OCI-LY7 (cell line): Measurements from ENCODE around the gene PXDC1. TPM values are rescaled to one million over a fixed set of nuclear protein-coding genes. Genes with fewer than 3 reads are reported as not detected.

Experiments used
- BruUV-seq: library from RNA; stranded (reverse); fragments of 400-500 nt; replicated peaks from 2 replicates; lab custom pipeline; 2021; lab: Mats Ljungman, UMichigan
- CTCF ChIA-PET: fragments of 300-600 bp; sonication (Branson Sonifier 250); formaldehyde crosslinking; loops from one replicate; lab custom pipeline; 2022; ENCODE audit warnings: antibody characterized with exemption; ENCODE audit not compliant: unreplicated experiment; lab: Charles Lee
- POLR2A ChIA-PET: fragments of 300-600 bp; sonication (Branson Sonifier 250); formaldehyde crosslinking; loops from one replicate; lab custom pipeline; 2022; ENCODE audit warnings: antibody characterized with exemption; lab: Charles Lee
- DNase-seq: peaks from one replicate; pipeline ENCODE4 v3.0.0-alpha.2; 2015; ENCODE audit warnings: low spot score
- H2AFZ ChIP-seq: fragments of 200-600 bp; sonication (generic), shearing (Covaris generic); 2 replicates; pipeline ENCODE4 v1.6.1; 2014; ENCODE audit warnings: mild to moderate bottlenecking, antibody characterized with exemption, low read length, moderate library complexity
- H3K27ac ChIP-seq: fragments of 200-600 bp; sonication (generic); 2 replicates; pipeline ENCODE4 v1.5.1; 2014; ENCODE audit warnings: mixed run types, low read depth, mild to moderate bottlenecking, moderate library complexity, low read length, inconsistent platforms; ENCODE audit not compliant: poor library complexity, severe bottlenecking
- H3K36me3 ChIP-seq: fragments of 200-600 bp; sonication (generic); 2 replicates; pipeline ENCODE4 v1.6.1; 2014; ENCODE audit warnings: mild to moderate bottlenecking, antibody characterized with exemption, low read length, moderate library complexity, mixed read lengths; ENCODE audit not compliant: insufficient read depth
- H3K4me1 ChIP-seq: fragments of 200-600 bp; sonication (generic); 2 replicates; pipeline ENCODE4 v1.5.1; 2014; ENCODE audit warnings: mild to moderate bottlenecking, low read length; ENCODE audit not compliant: insufficient read depth, poor library complexity, severe bottlenecking
- H3K4me2 ChIP-seq: fragments of 200-600 bp; sonication (generic); 2 replicates; pipeline ENCODE4 v1.6.1; 2014; ENCODE audit warnings: mild to moderate bottlenecking, low read length
- H3K4me3 ChIP-seq: fragments of 200-600 bp; sonication (generic); 2 replicates; pipeline ENCODE4 v1.5.1; 2014; ENCODE audit warnings: mild to moderate bottlenecking, low read depth, low read length; ENCODE audit not compliant: poor library complexity, severe bottlenecking
- H3K79me2 ChIP-seq: fragments of 200-600 bp; sonication (generic); 2 replicates; pipeline ENCODE4 v1.6.1; 2016; ENCODE audit warnings: low read depth, mild to moderate bottlenecking, low read length, moderate library complexity, mixed read lengths; ENCODE audit not compliant: insufficient read depth
- H3K9me2 ChIP-seq: fragments of 200-600 bp; sonication (generic); 2 replicates; pipeline ENCODE4 v1.6.1; 2016; ENCODE audit warnings: mild to moderate bottlenecking, low read length, mixed read lengths; ENCODE audit not compliant: insufficient read depth
- H3K9me3 ChIP-seq: fragments of 200-600 bp; sonication (generic); 2 replicates; pipeline ENCODE4 v1.6.1; 2014; ENCODE audit warnings: mild to moderate bottlenecking, mixed run types, low read length, mixed read lengths
- H4K20me1 ChIP-seq: fragments of 200-600 bp; sonication (generic); 2 replicates; pipeline ENCODE4 v1.6.1; 2014; ENCODE audit warnings: mild to moderate bottlenecking, antibody characterized with exemption, low read length, moderate library complexity, mixed read lengths; ENCODE audit not compliant: insufficient read depth
- EZH2phosphoT487 ChIP-seq: fragments of 200-600 bp; sonication (generic); IDR thresholded peaks from 2 replicates; pipeline ENCODE4 v1.6.1; 2018; ENCODE audit warnings: low read depth, borderline replicate concordance, mild to moderate bottlenecking, mixed run types, antibody characterized with exemption, low read length, moderate library complexity, mixed read lengths
- intact Hi-C: fragments of 100-400 bp; cut with micrococcal nuclease; formaldehyde crosslinking; loops from one replicate; pipeline ENCODE4 v1.10.0; 2022; ENCODE audit not compliant: unreplicated experiment
- total RNA-seq, 2 experiments: library from RNA; depleted of rRNA in 1 of 2; stranded (reverse); fragments of >200 nt in 1 of 2; shearing (Covaris generic) in 1 of 2; gene quantifications; 2 replicates each; pipeline ENCODE4 v1.2.3, GENCODE V29; 2014 to 2022
- TF ChIP-seq, protein P1 (sequence below): fragments of 200-600 bp; sonication (generic); conservative IDR thresholded peaks from 2 replicates; pipeline ENCODE4 v1.5.1; 2014; ENCODE audit warnings: mild to moderate bottlenecking, antibody characterized with exemption, low read length, moderate library complexity, mixed read lengths

Gene PXDC1
- total RNA-seq, 2 experiments from 2014 or later = not detected

DNA sequence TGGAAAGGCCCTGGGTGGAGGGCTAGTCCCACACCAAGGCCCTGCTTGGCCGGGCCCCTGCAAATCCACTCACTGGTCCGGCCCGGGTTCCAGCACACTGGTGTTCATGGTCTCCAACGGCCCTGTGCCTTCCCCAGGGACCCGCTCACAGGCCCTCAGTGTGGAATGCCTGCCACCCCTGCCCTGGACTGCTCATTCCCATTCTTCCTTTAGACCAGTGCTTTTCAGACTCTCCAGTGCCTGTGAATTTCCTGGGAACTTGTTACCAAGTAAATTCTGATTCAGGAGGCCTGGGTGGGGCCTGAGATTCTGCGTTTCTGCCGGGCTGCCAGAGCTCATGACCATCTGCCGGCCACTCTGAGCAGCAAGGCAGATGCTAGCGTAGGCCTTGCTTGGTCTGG, 5.7 kb upstream of the PXDC1 start:
- CTCF ChIA-PET = no interaction called here
- Histone ChIP-seq H2AFZ (no peak overlapping the region), H3K36me3 (no peaks in the 10 kb centered on the region), H3K9me2 (no peaks in the 10 kb centered on the region), H3K4me3 (no peak overlapping the region), H4K20me1 (no peaks in the 10 kb centered on the region), H3K79me2 (no peaks in the 10 kb centered on the region), H3K4me1 (no peaks in the 10 kb centered on the region), H3K27ac (no peak overlapping the region), H3K4me2 (no peak overlapping the region), H3K9me3 (no peaks in the 10 kb centered on the region)
- TF ChIP-seq EZH2phosphoT487 = no peak
- no TSS peak for BruUV-seq
- intact Hi-C loops = no loop called here
- no peak for DNase-seq
- POLR2A ChIA-PET = no interaction called here

- Histone ChIP-seq H3K4me2 (no peak overlapping the region), H3K79me2 (no peaks in the 10 kb centered on the region), H3K9me3 (no peaks in the 10 kb centered on the region), H3K27ac (no peak overlapping the region), H3K36me3 (no peaks in the 10 kb centered on the region), H3K4me1 (no peaks in the 10 kb centered on the region), H4K20me1 (no peaks in the 10 kb centered on the region), H2AFZ (no peak overlapping the region), H3K4me3 (no peak overlapping the region), H3K9me2 (no peaks in the 10 kb centered on the region)
- no TSS peak for BruUV-seq
- intact Hi-C loops = no loop called here
- CTCF ChIA-PET = no interaction called here
- no peak for DNase-seq
- TF ChIP-seq, protein P1, sequence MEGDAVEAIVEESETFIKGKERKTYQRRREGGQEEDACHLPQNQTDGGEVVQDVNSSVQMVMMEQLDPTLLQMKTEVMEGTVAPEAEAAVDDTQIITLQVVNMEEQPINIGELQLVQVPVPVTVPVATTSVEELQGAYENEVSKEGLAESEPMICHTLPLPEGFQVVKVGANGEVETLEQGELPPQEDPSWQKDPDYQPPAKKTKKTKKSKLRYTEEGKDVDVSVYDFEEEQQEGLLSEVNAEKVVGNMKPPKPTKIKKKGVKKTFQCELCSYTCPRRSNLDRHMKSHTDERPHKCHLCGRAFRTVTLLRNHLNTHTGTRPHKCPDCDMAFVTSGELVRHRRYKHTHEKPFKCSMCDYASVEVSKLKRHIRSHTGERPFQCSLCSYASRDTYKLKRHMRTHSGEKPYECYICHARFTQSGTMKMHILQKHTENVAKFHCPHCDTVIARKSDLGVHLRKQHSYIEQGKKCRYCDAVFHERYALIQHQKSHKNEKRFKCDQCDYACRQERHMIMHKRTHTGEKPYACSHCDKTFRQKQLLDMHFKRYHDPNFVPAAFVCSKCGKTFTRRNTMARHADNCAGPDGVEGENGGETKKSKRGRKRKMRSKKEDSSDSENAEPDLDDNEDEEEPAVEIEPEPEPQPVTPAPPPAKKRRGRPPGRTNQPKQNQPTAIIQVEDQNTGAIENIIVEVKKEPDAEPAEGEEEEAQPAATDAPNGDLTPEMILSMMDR = no peak
- TF ChIP-seq EZH2phosphoT487 = no peak
- POLR2A ChIA-PET = interaction anchor here (0.7 kb wide), 1 partner anchor 925 kb away, joined by 3 read pairs; no protein-coding TSS in a partner anchor
Observed at GRCh38 chr6:3756546-3756945, 5.0 kb upstream of the PXDC1 start.

DNA sequence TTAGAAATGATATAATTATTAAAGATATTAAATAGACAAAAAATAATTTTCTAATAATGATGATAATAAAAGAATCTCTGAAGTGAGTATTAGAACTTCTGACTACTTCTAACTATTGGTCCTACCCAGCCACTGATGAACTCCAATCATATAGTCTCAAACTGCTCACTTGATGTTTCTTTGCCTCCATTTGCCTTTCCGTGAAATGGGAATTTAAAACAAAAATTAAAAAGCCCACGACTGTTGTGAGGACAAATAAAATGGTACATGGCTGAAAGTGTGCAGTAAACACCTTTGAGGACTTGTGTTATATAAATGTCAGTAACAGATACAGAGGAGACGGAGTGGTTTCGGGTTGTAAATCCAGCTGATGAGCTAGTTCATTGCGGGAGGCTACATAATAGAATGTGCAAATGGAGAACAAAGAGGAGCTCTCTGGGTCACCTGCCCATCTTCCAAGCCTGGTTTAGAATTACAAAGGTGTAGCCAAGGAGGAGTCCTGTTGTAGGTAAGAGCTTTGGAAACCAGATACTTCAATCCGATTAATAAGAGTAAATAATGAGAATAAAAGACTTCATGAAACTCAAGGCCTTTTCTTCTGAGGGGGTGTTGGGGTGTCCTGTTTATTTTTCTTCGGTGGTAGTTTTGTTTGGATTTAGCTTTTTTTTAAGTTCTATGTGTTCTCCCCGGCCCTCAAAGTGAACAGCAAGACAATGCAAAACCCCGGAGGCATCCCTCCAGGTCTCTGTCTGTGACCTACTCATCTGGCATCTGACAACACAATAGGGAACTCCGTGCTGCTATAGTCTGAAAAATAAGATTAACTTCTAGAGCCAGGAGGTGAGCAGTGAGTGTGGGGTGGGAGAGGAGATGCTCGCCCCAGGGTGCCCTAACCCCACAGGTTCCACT, 4.4 kb upstream of the PXDC1 start:
- Histone ChIP-seq H3K27ac (no peak overlapping the region), H2AFZ (no peak overlapping the region), H3K4me1 (no peaks in the 10 kb centered on the region), H3K9me3 (no peaks in the 10 kb centered on the region), H3K9me2 (no peaks in the 10 kb centered on the region), H4K20me1 (no peaks in the 10 kb centered on the region), H3K79me2 (no peaks in the 10 kb centered on the region), H3K4me2 (no peak overlapping the region), H3K4me3 (no peak overlapping the region), H3K36me3 (no peaks in the 10 kb centered on the region)
- intact Hi-C loops = no loop called here
- BruUV-seq = no TSS peak
- no peak for DNase-seq
- TF ChIP-seq, protein P1 = no peak
- TF ChIP-seq EZH2phosphoT487 = no peak
- POLR2A ChIA-PET = interaction anchor here (0.7 kb wide), 2 partner anchors 246 to 926 kb away, joined by 3 to 4 read pairs; no protein-coding TSS in a partner anchor
- CTCF ChIA-PET = no interaction called here
